Measurements from ENCODE around the gene IVNS1ABP.

IVNS1ABP gene

DNA sequence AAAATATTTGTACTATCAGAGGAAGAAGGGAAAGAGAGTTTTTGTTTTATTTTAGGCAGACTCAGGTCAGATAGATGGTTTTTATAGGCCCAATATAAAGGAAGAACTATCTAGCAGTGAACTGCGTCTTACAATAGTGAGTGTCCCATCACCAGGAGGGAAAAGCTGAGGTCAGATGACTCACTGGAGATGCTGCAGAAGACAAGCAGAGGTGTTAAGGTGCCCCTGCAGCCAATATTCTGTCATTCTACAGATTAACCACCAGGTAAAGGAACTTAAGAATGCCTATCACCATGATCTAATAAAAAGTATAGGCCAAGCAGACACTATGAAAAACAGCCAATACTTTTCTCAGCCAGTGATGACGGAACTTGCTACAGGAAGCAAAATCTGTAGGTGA lies 29.6 kb downstream of the IVNS1ABP start:
- Histone ChIP-seq H3K79me2 (ENCODE audit: insufficient read depth, low read depth) (no peaks in the 10 kb centered on the region), H3K27me3 (ENCODE audit: insufficient read depth, low read depth) (no peaks in the 10 kb centered on the region), H3K4me3 (IDR thresholded peaks at IDR 0.05; ENCODE audit: insufficient read depth, low read depth, low read length) (no peak overlapping the region), H4K20me1 (ENCODE audit: insufficient read depth) (no peaks in the 10 kb centered on the region), H3K4me2 (no peak overlapping the region), H3K4me1 (ENCODE audit: low read depth, poor library complexity, severe bottlenecking) (peaks cover 12% of the 10 kb centered on the region), H2AFZ (ENCODE audit: low read depth) (no peak overlapping the region), H3K36me3 (ENCODE audit: insufficient read depth) (no peaks in the 10 kb centered on the region), H3K27ac (no peak overlapping the region), H3K9ac (no peak overlapping the region)
- TF ChIP-seq, protein P1, sequence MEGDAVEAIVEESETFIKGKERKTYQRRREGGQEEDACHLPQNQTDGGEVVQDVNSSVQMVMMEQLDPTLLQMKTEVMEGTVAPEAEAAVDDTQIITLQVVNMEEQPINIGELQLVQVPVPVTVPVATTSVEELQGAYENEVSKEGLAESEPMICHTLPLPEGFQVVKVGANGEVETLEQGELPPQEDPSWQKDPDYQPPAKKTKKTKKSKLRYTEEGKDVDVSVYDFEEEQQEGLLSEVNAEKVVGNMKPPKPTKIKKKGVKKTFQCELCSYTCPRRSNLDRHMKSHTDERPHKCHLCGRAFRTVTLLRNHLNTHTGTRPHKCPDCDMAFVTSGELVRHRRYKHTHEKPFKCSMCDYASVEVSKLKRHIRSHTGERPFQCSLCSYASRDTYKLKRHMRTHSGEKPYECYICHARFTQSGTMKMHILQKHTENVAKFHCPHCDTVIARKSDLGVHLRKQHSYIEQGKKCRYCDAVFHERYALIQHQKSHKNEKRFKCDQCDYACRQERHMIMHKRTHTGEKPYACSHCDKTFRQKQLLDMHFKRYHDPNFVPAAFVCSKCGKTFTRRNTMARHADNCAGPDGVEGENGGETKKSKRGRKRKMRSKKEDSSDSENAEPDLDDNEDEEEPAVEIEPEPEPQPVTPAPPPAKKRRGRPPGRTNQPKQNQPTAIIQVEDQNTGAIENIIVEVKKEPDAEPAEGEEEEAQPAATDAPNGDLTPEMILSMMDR (conservative IDR thresholded peaks at IDR 0.05; ENCODE audit: low read depth, low read length) = no peak

DNA sequence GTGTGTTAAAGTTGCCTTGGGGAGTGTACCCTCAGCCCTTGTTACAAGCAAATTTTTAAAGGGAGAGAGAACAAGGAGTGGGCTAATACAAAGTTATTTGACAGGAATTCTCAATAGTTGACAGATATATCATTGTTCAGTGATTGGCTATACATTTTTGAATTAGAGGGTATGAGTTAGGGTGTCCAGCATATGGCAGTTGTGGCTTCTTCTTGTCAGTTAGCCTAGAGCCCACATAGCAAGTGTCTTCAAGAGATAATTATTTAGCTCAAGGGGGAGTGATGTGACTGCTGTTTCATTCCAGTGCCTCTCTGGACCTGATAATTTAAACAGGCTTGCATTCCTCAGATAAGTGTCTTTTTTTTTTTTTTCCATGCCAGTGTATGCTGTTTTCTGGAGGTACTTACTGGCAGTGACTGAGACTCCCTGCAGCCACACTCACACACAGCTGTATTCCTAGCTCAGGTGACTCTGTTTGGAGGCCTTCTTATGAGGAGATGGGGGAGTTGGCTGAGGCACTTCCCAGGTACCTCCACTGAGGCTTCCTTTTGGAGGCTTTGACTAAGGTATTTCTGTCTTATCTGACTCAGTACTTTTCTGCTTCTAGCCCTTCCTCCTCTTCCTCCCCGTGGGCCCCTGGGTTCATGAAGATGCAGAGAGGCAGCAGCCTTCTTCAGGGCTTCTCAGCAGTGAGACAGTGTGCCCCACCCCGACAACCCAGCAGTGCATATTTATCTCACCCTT lies 32.3 kb downstream of the IVNS1ABP start:
- Histone ChIP-seq H3K36me3 (ENCODE audit: insufficient read depth) (no peaks in the 10 kb centered on the region), H3K4me1 (ENCODE audit: low read depth, poor library complexity, severe bottlenecking) (peaks cover 11% of the 10 kb centered on the region), H4K20me1 (ENCODE audit: insufficient read depth) (no peaks in the 10 kb centered on the region), H3K27me3 (ENCODE audit: insufficient read depth, low read depth) (no peaks in the 10 kb centered on the region), H3K4me2 (no peak overlapping the region), H3K27ac (no peak overlapping the region), H2AFZ (ENCODE audit: low read depth) (no peak overlapping the region), H3K9ac (no peak overlapping the region), H3K4me3 (IDR thresholded peaks at IDR 0.05; ENCODE audit: insufficient read depth, low read depth, low read length) (no peak overlapping the region), H3K79me2 (ENCODE audit: insufficient read depth, low read depth) (no peaks in the 10 kb centered on the region)
- TF ChIP-seq, protein P1 (conservative IDR thresholded peaks at IDR 0.05; ENCODE audit: low read depth, low read length) = no peak

DNA sequence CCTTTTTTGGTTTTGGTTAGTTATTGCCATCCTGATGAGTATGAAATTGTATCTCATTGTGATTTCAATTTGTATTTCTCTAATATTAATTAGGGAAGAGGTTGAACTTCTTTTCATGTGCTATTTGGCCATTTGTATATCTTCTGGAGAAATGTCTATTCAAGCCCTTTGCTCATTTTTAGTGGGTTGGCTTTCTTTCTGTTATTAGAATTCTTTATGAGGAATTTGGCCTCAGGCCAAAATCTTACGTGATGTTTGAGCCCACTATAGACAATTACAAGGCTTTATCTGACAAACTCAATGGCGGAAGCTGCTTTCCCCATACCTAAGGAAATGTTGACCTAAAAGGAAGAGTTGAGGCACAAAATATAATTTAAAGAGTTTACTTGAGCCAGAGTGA lies 32.9 kb downstream of the IVNS1ABP start:
- no peak overlapping the region for H3K27ac ChIP-seq
- H3K36me3 ChIP-seq (ENCODE audit: insufficient read depth) = no peaks in the 10 kb centered on the region
- H3K4me1 ChIP-seq (ENCODE audit: low read depth, poor library complexity, severe bottlenecking) = peaks cover 5% of the 10 kb centered on the region
- H3K9ac ChIP-seq = no peak overlapping the region
- no peak overlapping the region for H3K4me2 ChIP-seq
- TF ChIP-seq, protein P1 (conservative IDR thresholded peaks at IDR 0.05; ENCODE audit: low read depth, low read length) = no peak
- no peaks in the 10 kb centered on the region for H3K79me2 ChIP-seq (ENCODE audit: insufficient read depth, low read depth)
- no peak overlapping the region for H2AFZ ChIP-seq (ENCODE audit: low read depth)
- no peaks in the 10 kb centered on the region for H4K20me1 ChIP-seq (ENCODE audit: insufficient read depth)
- no peak overlapping the region for H3K4me3 ChIP-seq (IDR thresholded peaks at IDR 0.05; ENCODE audit: insufficient read depth, low read depth, low read length)
- no peaks in the 10 kb centered on the region for H3K27me3 ChIP-seq (ENCODE audit: insufficient read depth, low read depth)

DNA sequence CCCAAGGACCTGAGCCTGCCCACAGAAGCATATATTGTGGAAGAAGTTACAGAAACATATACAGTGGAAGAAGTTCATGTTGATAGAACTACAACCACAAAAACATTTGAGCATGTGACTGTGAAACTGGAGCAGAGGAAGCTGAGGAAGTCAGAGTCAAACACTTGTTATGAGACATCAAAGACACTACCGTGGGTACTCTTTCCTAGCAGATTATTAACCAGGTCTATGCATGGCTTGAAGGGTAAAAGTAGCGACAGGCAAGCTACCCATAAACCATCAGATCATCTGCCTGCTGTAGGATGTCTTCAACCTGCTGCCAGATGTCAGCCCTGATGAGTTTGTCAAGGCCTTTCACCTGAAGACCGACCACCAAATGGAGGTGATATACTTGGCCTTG lies 35.8 kb downstream of the IVNS1ABP start:
- Histone ChIP-seq H3K36me3 (ENCODE audit: insufficient read depth) (no peaks in the 10 kb centered on the region), H3K4me3 (IDR thresholded peaks at IDR 0.05; ENCODE audit: insufficient read depth, low read depth, low read length) (no peak overlapping the region), H3K79me2 (ENCODE audit: insufficient read depth, low read depth) (no peaks in the 10 kb centered on the region), H3K27me3 (ENCODE audit: insufficient read depth, low read depth) (no peaks in the 10 kb centered on the region), H3K4me2 (no peak overlapping the region), H3K27ac (no peak overlapping the region), H2AFZ (ENCODE audit: low read depth) (no peak overlapping the region), H3K9ac (no peak overlapping the region), H4K20me1 (ENCODE audit: insufficient read depth) (no peaks in the 10 kb centered on the region), H3K4me1 (ENCODE audit: low read depth, poor library complexity, severe bottlenecking) (no peaks in the 10 kb centered on the region)
- TF ChIP-seq, protein P1 (conservative IDR thresholded peaks at IDR 0.05; ENCODE audit: low read depth, low read length) = no peak
